GM23248 (cell line): ENCODE data around the gene NME9.

Experiments
- EZH2 ChIP-seq: fragments of 200-600 bp; sonication (generic); IDR thresholded peaks from 2 replicates; pipeline ENCODE4 v1.6.1; 2018; ENCODE audit warnings: antibody characterized with exemption, mild to moderate bottlenecking; ENCODE audit not compliant: insufficient read depth, poor library complexity, severe bottlenecking
- EZH2phosphoT487 ChIP-seq: fragments of 200-600 bp; sonication (generic); IDR thresholded peaks from 2 replicates; pipeline ENCODE4 v1.6.1; 2018; ENCODE audit warnings: antibody characterized with exemption, moderate library complexity, mild to moderate bottlenecking, low read depth; ENCODE audit not compliant: insufficient read depth

- no peak for TF ChIP-seq EZH2
- no peak for TF ChIP-seq EZH2phosphoT487
Measured at GRCh38 chr3:138281561-138281960, 48.1 kb downstream of the NME9 start.
